ENCODE measurements around the gene GALM. TPM values are rescaled to one million over a fixed set of nuclear protein-coding genes. Genes with fewer than 3 reads are reported as not detected.

GALM gene
- total and polyA plus RNA-seq, 2 of the 13 experiments (the other 11 are each of a cell fraction or from before 2014, with no cell fraction given) = 65.5 to 90.0 TPM

DNA sequence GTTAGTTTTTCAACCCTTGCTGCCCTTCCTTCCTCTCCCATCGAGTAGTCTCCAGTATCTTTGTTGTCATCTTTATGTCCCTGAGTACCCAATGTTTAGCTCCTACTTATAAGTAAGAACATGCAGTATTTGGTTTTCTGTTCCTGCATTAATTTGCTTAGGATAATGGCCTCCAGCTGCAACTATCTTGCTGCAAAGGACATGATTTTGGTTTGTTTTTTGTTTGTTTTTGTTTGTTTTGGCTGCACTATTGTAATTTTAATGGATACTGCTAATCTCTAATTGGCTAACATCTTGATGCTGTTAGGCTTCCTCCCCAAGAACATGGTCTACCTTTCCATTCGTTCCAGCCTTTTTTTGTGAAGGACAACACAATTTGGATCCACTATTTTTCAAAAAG lies 32.0 kb upstream of the GALM start:
- POLR2A ChIA-PET = no interaction called here
- H3K9ac ChIP-seq (ENCODE audit: insufficient read depth, low read depth, low read length) = no peak overlapping the region
- no TSS peak for BruUV-seq (replicated peaks)
- H3K27ac ChIP-seq (ENCODE audit: extremely low read length, insufficient read depth, low read length) = no peak overlapping the region
- FAIRE-seq (no peak), ATAC-seq (no peak), DNase-seq (ENCODE audit: low spot score) (no peak)
- H3K36me3 ChIP-seq (replicated peaks in 1 of 2; ENCODE audit: control insufficient read depth in 1 of 2, insufficient read depth in 2 of 2, low read length in 2 of 2) = no peaks in the 10 kb centered on the region
- in situ Hi-C loops (cut with HindIII; ENCODE audit: extremely low pct_ligation_motif_present, low pct_unique_long_range_greater_than_20kb) (no loop called here), intact Hi-C loops (cut with micrococcal nuclease; ENCODE audit: unreplicated experiment) (no loop called here)
- H3K79me2 ChIP-seq (ENCODE audit: insufficient read depth, low read length) = no peaks in the 10 kb centered on the region
- H4K20me1 ChIP-seq (ENCODE audit: insufficient read depth, low read length) = no peaks in the 10 kb centered on the region
- CTCF ChIA-PET (ENCODE audit: low intra/inter-chr PET ratio, low total read pairs) = no interaction called here
- no peak overlapping the region for H2AFZ ChIP-seq (ENCODE audit: low read length)
- H3K4me3 ChIP-seq (replicated peaks in 1 of 3; ENCODE audit: insufficient read depth in 1 of 3, low read depth in 2 of 3, low read length in 3 of 3) = no peak overlapping the region
- H3K9me3 ChIP-seq (ENCODE audit: low read length) = 0 out of 2 replicates have a peak, but pooled peaks cover 4% of the 10 kb centered on the region
- H3K27me3 ChIP-seq (ENCODE audit: control insufficient read depth in 1 of 2, insufficient read depth in 2 of 2, low read length in 2 of 2) = no peaks in the 10 kb centered on the region
- H3K4me2 ChIP-seq (ENCODE audit: low read depth, low read length) = no peak overlapping the region
- H3K4me1 ChIP-seq (ENCODE audit: insufficient read depth, low read length) = peaks cover 12% of the 10 kb centered on the region
- WGBS (ENCODE audit: low lambda C conversion rate) = 31% methylated on average over 2 of the region's 2 CpGs
- TF ChIP-seq ADNP (CRISPR knock-in tag; IDR thresholded peaks at IDR 0.05) (no peak), CBX1 (IDR thresholded peaks at IDR 0.05; ENCODE audit: low read depth) (no peak), ZBED4 (CRISPR knock-in tag; IDR thresholded peaks at IDR 0.05; ENCODE audit: borderline replicate concordance) (no peak), CHD4 (IDR thresholded peaks at IDR 0.05; ENCODE audit: borderline replicate concordance, low read length) (no peak), TAF15 (IDR thresholded peaks at IDR 0.05; ENCODE audit: low read depth, low read length, poor library complexity, severe bottlenecking) (no peak), HNRNPUL1 (IDR thresholded peaks at IDR 0.05; ENCODE audit: low read depth, low read length) (no peak), HBP1 (CRISPR knock-in tag; IDR thresholded peaks at IDR 0.05; ENCODE audit: low read depth) (no peak), RELA (CRISPR knock-in tag; IDR thresholded peaks at IDR 0.05) (no peak), ZNF33A (CRISPR knock-in tag; IDR thresholded peaks at IDR 0.05; ENCODE audit: borderline replicate concordance) (no peak), ZNF30 (CRISPR knock-in tag; IDR thresholded peaks at IDR 0.05) (no peak), NFE2 (CRISPR knock-in tag; IDR thresholded peaks at IDR 0.05) (no peak), MYNN (CRISPR knock-in tag; IDR thresholded peaks at IDR 0.05; ENCODE audit: low read depth) (no peak), PLRG1 (conservative IDR thresholded peaks at IDR 0.05) (no peak)
- TF ChIP-seq, protein P1, sequence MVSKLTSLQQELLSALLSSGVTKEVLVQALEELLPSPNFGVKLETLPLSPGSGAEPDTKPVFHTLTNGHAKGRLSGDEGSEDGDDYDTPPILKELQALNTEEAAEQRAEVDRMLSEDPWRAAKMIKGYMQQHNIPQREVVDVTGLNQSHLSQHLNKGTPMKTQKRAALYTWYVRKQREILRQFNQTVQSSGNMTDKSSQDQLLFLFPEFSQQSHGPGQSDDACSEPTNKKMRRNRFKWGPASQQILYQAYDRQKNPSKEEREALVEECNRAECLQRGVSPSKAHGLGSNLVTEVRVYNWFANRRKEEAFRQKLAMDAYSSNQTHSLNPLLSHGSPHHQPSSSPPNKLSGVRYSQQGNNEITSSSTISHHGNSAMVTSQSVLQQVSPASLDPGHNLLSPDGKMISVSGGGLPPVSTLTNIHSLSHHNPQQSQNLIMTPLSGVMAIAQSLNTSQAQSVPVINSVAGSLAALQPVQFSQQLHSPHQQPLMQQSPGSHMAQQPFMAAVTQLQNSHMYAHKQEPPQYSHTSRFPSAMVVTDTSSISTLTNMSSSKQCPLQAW (CRISPR knock-in tag; IDR thresholded peaks at IDR 0.05) = no peak
- TF ChIP-seq, protein P2, sequence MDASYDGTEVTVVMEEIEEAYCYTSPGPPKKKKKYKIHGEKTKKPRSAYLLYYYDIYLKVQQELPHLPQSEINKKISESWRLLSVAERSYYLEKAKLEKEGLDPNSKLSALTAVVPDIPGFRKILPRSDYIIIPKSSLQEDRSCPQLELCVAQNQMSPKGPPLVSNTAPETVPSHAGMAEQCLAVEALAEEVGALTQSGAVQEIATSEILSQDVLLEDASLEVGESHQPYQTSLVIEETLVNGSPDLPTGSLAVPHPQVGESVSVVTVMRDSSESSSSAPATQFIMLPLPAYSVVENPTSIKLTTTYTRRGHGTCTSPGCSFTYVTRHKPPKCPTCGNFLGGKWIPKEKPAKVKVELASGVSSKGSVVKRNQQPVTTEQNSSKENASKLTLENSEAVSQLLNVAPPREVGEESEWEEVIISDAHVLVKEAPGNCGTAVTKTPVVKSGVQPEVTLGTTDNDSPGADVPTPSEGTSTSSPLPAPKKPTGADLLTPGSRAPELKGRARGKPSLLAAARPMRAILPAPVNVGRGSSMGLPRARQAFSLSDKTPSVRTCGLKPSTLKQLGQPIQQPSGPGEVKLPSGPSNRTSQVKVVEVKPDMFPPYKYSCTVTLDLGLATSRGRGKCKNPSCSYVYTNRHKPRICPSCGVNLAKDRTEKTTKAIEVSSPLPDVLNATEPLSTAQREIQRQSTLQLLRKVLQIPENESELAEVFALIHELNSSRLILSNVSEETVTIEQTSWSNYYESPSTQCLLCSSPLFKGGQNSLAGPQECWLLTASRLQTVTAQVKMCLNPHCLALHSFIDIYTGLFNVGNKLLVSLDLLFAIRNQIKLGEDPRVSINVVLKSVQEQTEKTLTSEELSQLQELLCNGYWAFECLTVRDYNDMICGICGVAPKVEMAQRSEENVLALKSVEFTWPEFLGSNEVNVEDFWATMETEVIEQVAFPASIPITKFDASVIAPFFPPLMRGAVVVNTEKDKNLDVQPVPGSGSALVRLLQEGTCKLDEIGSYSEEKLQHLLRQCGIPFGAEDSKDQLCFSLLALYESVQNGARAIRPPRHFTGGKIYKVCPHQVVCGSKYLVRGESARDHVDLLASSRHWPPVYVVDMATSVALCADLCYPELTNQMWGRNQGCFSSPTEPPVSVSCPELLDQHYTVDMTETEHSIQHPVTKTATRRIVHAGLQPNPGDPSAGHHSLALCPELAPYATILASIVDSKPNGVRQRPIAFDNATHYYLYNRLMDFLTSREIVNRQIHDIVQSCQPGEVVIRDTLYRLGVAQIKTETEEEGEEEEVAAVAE (CRISPR knock-in tag; IDR thresholded peaks at IDR 0.05; ENCODE audit: borderline replicate concordance) = no peak

Data from HepG2 (cell line).